Measurements from ENCODE around the gene IDH3G.

The IDH3G gene

DNA sequence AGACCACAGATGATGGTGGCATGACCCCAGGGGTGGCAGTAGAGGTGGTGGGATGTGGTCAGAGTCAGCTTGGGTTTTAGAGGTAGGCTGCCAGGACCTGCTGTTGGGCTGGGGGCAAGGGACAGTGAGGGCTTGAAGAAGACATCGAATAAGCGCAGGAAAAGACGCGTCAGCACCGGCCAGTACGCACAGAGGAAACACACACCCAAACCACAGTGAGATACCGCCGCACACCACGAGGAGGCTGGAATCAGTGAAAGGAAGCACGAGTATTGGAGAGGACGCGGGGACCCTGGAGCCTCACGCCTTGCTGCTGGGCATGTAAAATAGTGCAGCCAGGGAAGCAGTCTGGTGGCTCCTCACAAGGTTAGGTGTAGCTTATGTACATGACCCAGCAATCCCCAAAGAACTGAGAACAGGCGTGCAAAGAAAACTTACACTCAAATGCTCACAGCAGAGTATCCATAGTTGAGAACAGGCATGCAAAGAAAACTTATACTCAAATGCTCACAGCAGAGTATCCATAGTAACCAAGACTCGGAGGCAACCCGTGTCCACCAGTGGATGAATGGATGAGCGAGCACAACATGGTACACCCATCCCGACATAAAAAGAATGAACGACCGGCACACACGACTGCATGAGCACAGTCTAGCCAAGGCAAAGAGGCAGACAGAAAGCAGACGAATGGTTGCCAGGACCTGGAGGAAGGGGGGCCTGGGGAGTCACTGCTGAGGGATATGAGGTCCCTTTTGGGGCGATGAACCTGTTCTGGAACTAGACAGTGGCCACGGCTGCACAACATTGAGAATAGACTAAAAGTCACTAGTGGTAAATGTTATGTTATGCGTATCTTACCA lies 22.9 kb upstream of the IDH3G start:
- no peak for DNase-seq (ENCODE audit: low read depth in 2 of 2, low spot score in 1 of 2)

DNA sequence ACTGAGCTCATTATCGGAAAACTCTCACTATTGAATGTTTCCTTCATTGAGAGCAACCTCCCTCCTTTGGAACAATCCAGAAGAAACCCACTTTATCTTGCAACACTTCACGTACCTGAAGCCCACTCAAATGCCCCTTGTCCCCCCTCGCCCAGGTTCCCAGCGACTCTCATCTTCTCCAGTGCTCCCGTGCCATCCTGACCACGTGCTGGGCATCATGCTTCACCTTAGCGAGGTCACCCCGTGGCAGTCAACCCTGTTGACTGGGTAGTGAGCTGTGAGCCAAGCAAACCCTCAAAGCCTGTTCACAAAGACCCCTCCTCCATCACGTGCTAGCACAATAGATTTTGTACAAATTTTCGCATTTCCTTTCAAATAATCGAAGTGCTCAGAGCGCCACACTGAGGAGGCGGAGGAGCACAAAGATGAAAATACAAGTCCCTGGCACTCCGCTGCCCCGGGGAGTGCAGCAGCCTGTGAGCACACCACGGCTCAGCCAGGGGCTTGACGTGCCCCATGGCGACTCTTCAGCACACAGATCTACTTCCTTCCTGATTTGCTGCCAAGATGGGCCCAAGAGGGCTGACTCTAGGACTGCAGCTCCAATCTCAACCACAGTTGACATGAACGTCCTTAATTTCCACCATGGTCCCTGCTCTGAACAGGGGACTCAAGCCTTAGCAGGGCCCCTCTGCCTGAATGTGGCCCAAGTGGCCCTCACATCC lies 20.6 kb upstream of the IDH3G start:
- DNase-seq (ENCODE audit: low read depth in 2 of 2, low spot score in 1 of 2) = no peak

DNA sequence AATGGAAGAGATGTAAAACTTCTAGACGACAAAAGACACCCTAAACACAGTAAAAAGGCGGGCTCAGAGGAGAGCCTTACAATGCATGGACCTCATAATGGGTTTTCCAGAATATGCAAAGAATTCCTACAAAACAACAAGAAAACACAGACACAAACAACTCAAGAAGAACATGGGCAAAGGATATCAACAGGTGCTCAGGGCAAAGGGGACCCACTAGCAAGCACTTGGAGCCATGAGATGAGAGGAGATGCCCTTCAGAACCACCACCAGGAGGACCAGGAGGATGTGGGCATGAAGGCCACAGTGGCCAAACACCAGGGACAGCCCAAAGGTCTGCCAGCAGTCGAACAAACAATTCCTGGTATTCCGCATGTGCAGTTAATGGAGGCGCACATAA lies 19.0 kb upstream of the IDH3G start:
- no peak for DNase-seq (ENCODE audit: low read depth in 2 of 2, low spot score in 1 of 2)

DNA sequence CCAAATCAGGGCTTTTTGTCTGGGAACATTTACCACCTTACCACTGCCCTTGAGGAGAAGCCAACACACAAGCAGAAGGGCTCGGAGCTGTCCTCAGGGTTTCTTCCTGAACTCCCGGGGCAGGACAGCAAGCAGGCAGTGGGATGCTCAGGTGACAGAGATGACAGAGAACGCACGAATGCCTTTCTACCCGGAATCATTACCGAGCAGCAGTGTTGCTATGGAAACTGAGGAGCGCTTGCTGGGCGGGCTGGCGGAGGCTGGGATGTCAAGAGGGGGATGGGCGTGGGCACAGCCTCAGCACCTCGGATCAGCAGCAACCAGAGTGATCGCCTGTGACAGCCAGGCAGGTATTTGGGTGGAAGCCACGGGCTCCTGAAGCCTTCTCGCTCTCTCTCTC lies 18.0 kb upstream of the IDH3G start:
- DNase-seq (ENCODE audit: low read depth in 2 of 2, low spot score in 1 of 2) = no peak

DNA sequence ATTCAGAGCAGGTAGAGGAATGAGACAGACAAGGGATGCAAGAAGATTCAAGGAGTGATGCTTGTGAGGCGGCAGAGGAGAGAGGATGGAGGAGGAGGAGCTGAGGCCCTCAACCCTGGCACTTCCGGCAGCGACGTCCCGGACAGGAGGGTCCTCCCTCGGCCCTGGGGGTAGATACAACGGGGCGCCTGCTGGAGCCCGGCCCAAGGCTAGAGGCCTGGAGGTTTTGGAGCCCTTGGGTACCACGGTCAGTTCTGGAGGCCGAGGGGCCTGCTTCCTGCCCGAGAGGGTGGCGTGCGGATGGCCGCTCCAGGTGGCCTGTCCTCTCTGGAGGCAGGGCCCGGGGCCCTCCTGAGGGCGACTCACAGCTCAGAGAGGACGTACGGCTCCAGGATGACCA lies 13.8 kb upstream of the IDH3G start:
- DNase-seq (ENCODE audit: low read depth in 2 of 2, low spot score in 1 of 2) = no peak

DNA sequence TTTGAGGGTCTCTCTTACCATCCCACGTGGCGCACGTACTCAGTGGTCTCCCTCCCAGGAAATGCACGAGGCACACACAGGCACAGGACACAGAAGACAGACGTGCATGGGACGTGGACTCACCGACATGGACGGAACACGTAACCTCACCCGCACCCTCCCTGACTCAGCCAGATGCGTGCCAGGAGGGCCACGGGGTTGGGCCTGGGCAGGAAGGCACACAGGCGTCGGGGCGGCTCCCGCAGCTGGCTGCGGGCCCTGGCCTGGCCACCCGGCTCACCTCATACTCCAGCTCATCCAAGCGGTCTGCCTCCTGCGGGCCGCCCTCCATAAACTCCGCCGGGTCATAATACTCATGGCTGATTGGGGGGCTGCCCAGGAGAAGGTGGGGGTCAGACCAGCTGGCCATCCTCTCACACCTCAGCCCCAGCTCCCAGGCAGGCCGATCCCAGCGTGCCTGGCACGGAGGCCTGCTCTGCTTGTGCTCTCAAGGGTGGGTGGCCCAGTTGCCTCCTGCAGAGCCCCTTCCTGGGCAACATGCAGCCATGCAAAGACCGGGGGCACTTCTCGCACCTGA lies 12.9 kb upstream of the IDH3G start:
- no peak for DNase-seq (ENCODE audit: low read depth in 2 of 2, low spot score in 1 of 2)

DNA sequence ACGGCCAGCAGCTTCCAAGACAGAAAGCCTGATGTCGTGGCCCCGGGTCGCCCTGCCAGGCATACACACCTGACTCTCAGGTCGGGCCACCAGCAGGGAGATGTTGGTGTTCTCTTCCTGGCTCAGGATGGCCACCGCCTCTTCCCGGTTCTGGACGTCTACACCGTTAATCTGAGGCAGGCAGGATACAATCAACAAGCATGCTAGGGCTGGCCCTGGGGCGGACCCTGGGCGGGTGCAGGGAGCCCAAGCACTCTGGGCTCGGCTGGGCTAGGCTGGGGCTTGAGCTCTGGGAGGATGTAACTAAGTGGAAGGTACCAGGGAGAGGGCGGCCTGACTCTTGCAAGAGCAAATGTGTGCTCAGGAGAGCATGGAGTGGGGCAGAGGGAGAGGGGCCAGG lies 11.3 kb upstream of the IDH3G start:
- DNase-seq (ENCODE audit: low read depth in 2 of 2, low spot score in 1 of 2) = no peak

DNA sequence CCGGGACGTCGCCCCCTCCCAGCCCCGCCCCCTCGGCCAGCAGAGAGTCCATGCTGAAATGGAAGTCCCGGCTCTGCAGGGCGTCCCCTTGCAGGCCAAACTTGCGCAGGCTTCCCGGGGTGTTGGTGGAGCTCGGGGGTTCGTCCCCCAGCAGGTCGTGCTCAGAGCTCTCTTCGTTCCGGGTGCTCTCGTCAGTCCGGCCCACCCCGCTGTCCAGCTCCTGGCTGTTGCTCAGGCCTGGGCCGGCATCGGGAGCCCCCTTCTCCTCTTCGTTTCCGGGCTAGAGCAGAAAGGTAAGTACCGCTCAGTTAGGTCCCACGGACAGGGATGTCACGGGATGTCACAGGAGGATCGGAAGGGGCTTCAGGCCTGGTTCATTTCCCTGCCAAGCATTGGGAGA lies 10.4 kb upstream of the IDH3G start:
- DNase-seq (ENCODE audit: low read depth in 2 of 2, low spot score in 1 of 2) = no peak

DNA sequence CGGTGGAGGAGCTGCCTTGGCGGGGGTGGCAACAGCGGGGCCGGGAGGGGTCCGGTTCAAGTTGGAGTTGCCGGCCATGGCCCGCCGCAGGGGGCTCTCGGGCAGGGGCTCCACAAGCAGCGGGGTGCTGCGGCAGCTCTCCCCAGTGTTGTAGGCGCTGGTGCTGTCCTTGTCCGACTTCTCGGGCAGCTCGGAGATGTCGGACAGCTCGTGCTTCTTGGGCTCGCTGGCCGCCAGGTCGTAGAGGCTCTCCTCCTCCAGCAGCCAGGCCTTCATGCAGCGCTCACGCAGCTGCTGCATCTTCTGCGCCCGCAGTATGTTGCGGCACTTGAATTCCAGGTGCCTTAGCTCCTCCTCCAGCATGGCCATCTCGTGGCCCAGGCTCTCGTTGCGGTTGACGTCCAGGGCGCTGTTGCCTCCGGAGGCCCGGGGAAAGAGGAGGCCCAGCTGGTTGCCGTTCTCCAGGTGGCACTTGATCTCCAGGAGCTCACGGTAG lies 10.0 kb upstream of the IDH3G start:
- DNase-seq (ENCODE audit: low read depth in 2 of 2, low spot score in 1 of 2) = no peak

DNA sequence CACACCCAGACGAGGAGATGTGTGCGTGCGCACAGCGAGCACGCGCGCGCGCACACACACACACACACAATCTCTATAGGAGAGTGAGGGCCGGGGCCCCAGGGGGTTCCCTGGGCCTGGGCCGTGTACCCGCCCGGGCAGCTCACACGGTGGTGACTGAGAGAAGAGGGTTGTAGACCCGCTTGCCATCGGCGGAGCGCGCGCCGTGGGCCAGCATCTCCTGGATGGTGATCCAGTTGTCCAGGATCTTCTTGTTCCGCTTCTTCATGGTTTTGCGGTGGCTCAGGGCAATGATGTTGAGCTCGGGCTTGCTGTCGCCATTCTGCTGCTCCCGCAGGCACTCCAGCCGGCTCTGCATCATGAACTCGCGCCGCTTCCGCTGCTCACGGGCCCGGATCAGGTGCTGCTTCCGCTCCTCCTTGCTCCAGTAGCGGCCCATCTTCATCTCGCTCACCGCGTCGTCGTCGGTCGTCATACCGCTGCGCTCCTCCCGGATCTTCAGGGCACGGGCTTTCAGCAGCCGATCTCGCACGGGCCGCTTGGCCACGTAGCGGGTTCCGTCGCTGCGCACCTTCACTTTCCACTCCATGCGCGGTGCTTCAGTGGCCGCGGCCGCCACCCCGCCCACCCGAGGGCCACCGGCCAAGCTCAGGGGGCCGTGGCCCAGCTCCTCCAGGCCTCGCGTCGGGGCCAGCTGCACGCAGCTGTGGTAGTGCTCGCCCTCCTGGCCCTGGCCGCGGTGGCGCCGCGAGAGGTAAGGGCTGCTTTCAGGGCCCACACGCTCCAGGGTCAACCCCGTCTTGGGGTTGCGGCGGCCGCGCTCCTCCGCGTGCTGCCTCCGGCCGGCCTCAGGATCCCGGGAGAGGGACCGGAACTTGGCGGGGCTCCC lies 9.3 kb upstream of the IDH3G start:
- no peak for DNase-seq (ENCODE audit: low read depth in 2 of 2, low spot score in 1 of 2)

DNA sequence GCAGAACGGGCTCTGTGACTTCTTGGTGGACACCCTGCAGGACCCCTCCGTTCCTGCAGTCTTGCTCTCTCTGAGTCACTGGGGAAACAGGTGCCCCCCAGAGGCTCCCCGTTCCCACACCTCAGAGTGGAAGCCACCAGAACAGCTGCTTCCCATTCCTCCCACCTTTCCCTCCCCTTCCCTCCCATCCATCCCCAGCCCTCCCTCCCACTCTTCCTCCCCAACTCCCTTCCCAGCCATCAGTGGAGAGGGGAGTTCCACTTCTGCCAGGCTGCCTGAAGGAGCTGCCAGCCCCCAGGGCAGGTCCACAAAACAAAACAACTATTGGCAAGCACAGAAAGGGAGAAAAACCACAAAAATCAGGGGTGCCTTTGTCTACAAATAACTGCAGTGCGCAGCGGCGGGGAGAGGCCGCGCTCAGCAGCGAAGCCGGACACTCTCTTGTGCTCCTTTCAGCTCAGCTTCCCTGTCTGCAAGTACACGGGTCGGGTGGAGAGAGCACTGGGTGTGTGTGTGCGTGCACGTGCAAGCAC lies 8.4 kb upstream of the IDH3G start:
- DNase-seq (ENCODE audit: low read depth in 2 of 2, low spot score in 1 of 2) = no peak

DNA sequence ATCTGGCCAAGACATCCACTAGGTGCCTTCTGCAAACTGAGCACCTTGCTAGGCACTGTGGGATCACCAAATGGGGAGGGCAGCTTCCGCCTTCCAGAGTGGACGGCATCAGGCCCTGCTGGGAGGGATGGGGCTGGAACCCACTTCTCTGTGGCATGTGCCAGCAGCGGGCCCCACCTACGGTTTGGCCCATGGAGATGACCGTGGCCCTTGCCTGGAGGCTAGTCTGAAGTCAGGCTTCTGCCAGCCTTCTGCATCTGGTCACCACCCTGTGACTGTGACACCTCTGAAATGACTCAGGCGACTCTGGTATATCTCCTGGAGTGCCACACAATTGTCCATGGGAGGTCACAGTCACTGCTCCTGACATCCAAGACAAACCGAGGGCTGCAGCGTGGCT lies 7.5 kb upstream of the IDH3G start:
- no peak for DNase-seq (ENCODE audit: low read depth in 2 of 2, low spot score in 1 of 2)

DNA sequence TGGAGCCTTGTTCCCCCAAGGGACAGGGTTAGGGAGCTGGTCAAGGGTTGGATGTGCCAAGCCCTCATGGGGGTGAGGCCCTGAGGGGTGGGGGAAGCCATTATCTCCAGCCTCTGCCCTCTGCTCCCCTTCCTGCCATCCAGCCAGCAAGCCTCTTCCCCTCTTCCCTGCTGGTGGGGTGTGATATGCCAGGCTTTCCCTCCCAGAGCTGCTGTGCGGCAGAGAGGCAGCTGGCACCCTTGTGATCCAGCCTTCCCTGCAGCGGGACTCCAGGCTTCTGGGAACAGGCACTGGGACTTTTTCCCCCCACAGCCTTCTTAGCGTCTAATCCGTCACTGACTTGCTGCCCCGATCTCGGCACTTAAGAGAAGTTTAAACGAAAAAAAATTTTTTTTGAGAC lies 6.6 kb upstream of the IDH3G start:
- DNase-seq (ENCODE audit: low read depth in 2 of 2, low spot score in 1 of 2) = no peak

DNA sequence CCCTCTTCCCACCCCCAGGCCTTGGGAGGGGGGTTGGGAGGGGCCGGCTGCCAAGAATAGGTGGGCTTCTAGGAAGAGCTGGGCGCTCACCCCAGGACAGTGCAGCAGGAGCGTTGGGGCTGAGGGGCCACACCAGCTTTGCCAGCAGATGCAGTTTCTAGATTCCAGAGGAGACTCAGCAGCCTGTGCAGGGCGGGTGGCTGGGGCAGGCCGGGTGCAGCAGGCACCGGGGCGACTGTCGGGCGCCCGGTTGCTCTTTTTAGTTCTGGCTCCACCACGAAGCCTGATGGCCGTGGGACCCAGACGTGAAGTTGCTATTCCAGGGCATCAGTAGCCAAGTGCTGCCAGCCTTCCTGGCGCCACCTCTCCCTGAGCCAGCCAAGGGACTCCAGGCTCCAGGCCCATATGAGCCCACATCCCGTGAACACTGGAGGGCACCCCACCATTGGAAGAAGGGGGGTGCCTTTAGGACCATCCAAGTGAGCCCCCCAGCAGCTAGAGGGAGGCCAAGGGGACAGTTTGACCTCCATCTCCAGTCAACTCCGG lies 6.1 kb upstream of the IDH3G start:
- DNase-seq (ENCODE audit: low read depth in 2 of 2, low spot score in 1 of 2) = no peak

DNA sequence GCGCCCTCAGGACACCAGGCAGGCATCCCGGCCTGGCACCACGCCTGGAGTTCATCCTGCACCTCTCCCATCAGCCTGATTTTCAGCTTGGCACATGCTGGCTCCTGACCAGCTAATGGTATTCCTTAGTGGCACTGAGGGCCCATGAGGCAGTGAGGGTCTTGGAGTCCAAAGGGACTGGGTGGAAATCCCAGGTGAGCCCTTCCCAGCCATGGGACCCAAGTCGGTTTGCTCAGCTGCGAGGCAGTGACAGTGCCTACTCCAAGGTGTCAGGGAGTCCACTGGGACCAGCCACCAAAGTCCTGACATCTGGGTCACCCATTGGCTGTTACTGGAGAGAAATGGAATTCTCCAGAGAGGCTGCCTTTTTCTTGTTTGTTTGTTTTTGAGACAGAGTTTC lies 5.2 kb upstream of the IDH3G start:
- no peak for DNase-seq (ENCODE audit: low read depth in 2 of 2, low spot score in 1 of 2)

DNA sequence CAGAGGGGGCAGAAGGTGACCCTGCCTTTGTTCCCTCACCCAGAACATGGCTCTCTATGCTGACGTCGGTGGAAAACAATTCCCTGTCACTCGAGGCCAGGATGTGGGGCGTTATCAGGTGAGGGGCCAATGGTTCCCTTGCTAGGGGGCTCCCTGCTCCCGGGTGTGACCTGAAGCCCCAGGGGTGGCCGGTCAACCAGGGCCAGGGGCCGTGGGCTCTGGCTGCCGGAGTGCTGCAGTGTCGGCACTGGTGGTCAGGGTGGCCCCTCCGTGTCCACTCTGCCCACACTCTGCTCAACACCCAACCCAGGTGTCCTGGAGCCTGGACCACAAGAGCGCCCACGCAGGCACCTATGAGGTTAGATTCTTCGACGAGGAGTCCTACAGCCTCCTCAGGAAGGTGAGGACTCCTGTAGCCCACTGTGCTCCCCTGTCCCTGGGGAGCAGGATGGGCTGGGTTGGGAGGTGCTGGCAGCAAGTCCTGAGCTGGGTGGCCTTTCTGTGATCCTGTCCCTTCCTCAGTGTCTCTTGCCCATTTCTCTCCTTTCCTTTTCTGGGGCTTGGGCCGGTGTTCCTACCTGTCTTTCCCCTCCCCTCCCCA lies 3.3 kb upstream of the IDH3G start:
- DNase-seq (ENCODE audit: low read depth in 2 of 2, low spot score in 1 of 2) = no peak

DNA sequence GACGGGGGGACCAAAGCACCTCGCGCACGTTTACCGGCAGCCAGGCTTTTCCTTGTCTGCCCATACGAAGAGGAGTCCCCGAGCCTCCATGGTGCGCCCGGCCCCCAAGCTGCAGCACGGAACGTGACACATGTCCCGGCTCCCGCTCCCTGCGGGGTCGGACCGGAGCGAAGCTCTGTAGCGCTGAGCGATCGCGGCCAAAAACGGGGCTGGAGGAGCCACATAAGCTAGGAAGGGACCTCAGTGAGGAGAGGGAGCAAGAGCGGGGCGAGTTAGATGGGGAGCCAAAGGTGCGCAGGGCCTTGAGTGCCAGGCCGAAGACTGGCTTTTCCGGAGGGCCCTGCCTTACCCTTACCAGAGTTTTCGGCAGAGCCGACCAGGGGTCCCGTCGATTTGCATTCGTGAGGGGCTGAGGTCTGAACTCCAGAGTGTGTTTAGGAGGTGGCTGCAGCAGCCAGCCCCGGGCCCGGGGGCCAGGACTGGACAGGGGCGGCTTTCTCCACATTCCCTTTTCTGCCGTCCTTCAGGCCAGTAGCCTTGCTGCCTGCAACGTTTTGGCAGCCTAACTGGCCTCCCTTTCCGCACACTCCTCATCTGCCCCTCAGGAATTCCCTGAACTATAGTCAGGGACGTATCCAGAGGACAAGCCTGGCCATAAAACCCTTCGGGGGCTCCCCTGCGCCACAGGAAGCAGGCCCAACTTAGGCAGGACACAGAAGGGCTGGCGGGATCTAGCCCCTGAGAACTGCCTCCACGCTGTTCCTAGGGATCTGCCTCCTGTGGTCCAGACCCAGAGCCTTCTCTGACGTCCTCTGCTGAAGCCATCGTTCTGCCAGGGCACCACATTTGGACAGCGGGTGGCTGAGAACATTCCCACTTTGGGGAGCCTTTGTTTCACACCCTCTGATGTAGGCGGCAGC lies 982 bp upstream of the IDH3G start:
- DNase-seq (ENCODE audit: low read depth in 2 of 2, low spot score in 1 of 2) = peak in 1 of 2 donors; percentile 10

DNA sequence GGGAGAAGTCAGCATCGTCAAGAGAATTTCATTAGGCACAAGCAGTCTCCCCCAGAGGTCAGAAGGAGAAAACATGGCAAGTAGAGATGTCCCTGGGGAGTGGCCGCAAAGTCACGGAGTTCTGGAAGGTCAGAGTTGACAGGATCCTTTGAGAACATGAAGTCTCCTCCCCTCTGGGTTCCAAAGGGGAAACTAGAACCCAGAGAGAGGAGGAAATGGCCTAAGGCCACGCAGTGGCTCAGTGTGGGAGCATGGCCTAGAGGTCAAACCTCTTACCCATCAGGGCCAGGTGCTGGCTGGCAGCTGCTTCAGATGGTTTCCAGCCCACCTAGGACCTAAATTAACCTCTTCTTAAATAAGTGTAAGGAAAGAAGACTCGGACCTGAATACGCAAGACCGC lies 884 bp downstream of the IDH3G start:
- DNase-seq (ENCODE audit: low read depth in 2 of 2, low spot score in 1 of 2) = no peak

DNA sequence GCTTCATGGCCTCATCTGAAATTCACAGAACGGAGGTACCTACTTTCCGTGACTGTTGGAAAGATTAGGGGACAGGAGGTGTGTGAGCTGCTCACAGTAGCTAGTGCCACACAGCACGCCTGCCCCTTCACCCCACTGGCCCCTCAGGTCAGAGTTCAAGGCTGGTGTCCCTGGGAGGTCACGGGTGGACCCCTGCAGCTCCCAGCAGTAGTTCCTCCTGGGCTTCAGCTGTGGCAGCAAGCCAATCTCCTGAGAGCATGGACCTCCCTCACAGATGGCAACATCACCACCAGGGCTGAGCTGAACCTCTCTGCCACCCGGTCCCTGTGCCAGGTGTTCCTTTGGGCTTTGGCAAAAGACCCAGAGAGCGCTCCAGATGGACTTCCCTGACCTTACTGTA lies 1.8 kb downstream of the IDH3G start:
- no peak for DNase-seq (ENCODE audit: low read depth in 2 of 2, low spot score in 1 of 2)

All from stimulated activated CD8-positive, alpha-beta memory T cell treated with anti-CD3 and anti-CD28 coated beads, Interleukin-4, amount 100 ng/mL, for 4 hours (primary cell).